K562 (cell line): ENCODE results near the gene TTLL9. TPM values are rescaled to one million over a fixed set of nuclear protein-coding genes. Genes with fewer than 3 reads are reported as not detected.

ENCODE experiments used
- CCNT2 ChIP-seq: IDR thresholded peaks from 2 replicates; pipeline ENCODE4 v1.6.1; 2011; ENCODE audit warnings: borderline replicate concordance, low read depth, mild to moderate bottlenecking, moderate library complexity, mixed read lengths, low read length; ENCODE audit not compliant: insufficient read length; ENCODE audit errors: extremely low read depth
- CHCHD3 ChIP-seq: fragments of 250-450 bp; sonication (Bioruptor Pico); IDR thresholded peaks from 2 replicates; pipeline ENCODE4 v2.1.2; 2022; ENCODE audit warnings: mild to moderate bottlenecking
- DACH1 ChIP-seq: fragments of 450-650 bp; IDR thresholded peaks from 2 replicates; pipeline ENCODE4 v1.6.1; 2018; ENCODE audit not compliant: partially characterized antibody
- GTF3C2 ChIP-seq: IDR thresholded peaks from 3 replicates; pipeline ENCODE4 v1.6.1; 2011; ENCODE audit warnings: borderline replicate concordance, mild to moderate bottlenecking, moderate library complexity; ENCODE audit not compliant: insufficient read length; ENCODE audit errors: extremely low read depth
- HES1 ChIP-seq: fragments of 450-650 bp; IDR thresholded peaks from 2 replicates; pipeline ENCODE4 v1.6.1; 2016; ENCODE audit warnings: low read depth, mild to moderate bottlenecking, moderate library complexity
- HMGN3 ChIP-seq: IDR thresholded peaks from 2 replicates; pipeline ENCODE4 v1.6.1; 2011; ENCODE audit warnings: borderline replicate concordance, low read depth, mild to moderate bottlenecking, mixed read lengths, low read length; ENCODE audit not compliant: insufficient read length; ENCODE audit errors: extremely low read depth
- NCOR1 ChIP-seq: fragments of 450-650 bp; IDR thresholded peaks from 2 replicates; pipeline ENCODE4 v1.6.1; 2016; ENCODE audit warnings: mild to moderate bottlenecking, moderate library complexity
- NFE2 ChIP-seq: IDR thresholded peaks from 2 replicates; pipeline ENCODE4 v1.6.1; 2014; ENCODE audit warnings: antibody characterized with exemption, low read depth
- POLR2AphosphoS5 ChIP-seq: IDR thresholded peaks from 2 replicates; pipeline ENCODE4 v1.6.1; 2011; ENCODE audit warnings: mild to moderate bottlenecking, low read depth, low read length, moderate library complexity; ENCODE audit not compliant: control insufficient read depth, insufficient read depth
- PRPF4 ChIP-seq: fragments of 200-400 bp; formaldehyde crosslinking; IDR thresholded peaks from one replicate; pipeline ENCODE4 v1.6.1; 2017; ENCODE audit warnings: low read length, low read depth, mild to moderate bottlenecking; ENCODE audit not compliant: insufficient read depth, poor library complexity, severe bottlenecking
- SMARCC2 ChIP-seq: fragments of 450-650 bp; IDR thresholded peaks from 2 replicates; pipeline ENCODE4 v1.6.1; 2017; ENCODE audit warnings: antibody characterized with exemption, moderate library complexity, mild to moderate bottlenecking, low read depth
- TCF7L2 ChIP-seq: fragments of 150-350 bp; IDR thresholded peaks from 2 replicates; pipeline ENCODE4 v1.6.1; 2016; ENCODE audit warnings: low read depth, mild to moderate bottlenecking, low read length, moderate library complexity
- ZBTB8A ChIP-seq: fragments of 450-650 bp; IDR thresholded peaks from 2 replicates; pipeline ENCODE4 v1.6.1; 2018; ENCODE audit warnings: mild to moderate bottlenecking, moderate library complexity; ENCODE audit not compliant: partially characterized antibody
- ZNF121 ChIP-seq: sonication (generic); formaldehyde crosslinking; conservative IDR thresholded peaks from 2 replicates; pipeline ENCODE4 v1.8.0; 2022; ENCODE audit warnings: missing genetic modification reagents
- ZNF407 ChIP-seq: fragments of 450-650 bp; IDR thresholded peaks from 2 replicates; pipeline ENCODE4 v1.6.1; 2016; ENCODE audit warnings: low read depth
- polyA plus RNA-seq, 8 experiments: library from polyadenylated mRNA; depleted of rRNA in 4 of 8; stranded (reverse) in 5 of 8; unstranded in 3 of 8; fragments of >200 nt; fragmentation: Nextera tagmentation in 2 of 8; fragmentation: Illumina TruSeq in 1 of 8; extraction: Ambion mirVana in 2 of 8; extraction: Trizol in 1 of 8; gene quantifications; 2 replicates each; pipeline versions ENCODE4 v1.2.1 to v1.2.3, GENCODE V29; 2011 to 2014; ENCODE audit warnings: inconsistent platforms in 1 of 8, missing spikeins in 1 of 8
- total RNA-seq, 7 experiments: library from RNA; depleted of rRNA in 6 of 7; stranded (reverse); fragments of >200 nt in 6 of 7; fragmentation: Illumina TruSeq in 2 of 7; extraction: Trizol in 2 of 7; gene quantifications; 2 replicates each; pipeline versions ENCODE4 v1.2.1 to v1.2.3, GENCODE V29; 2011 to 2021; ENCODE audit warnings: low replicate concordance in 1 of 7

Gene TTLL9
- total and polyA plus RNA-seq, 9 of the 15 experiments (the other 6 are each of a cell fraction or from before 2014, with no cell fraction given) = 0.06 to 0.07 TPM; not detected in 7

GRCh38 chr20:31949877-31950646, 79.6 kb downstream of the TTLL9 start (continued):
- TF ChIP-seq CCNT2 = no peak
- TF ChIP-seq SMARCC2 = no peak
- no peak for TF ChIP-seq HMGN3
- peak; percentile 95 for TF ChIP-seq POLR2AphosphoS5
- no peak for TF ChIP-seq ZBTB8A
- TF ChIP-seq GTF3C2 = no peak
- TF ChIP-seq ZNF121 (CRISPR knock-in tag) = no peak
- peak; percentile 87 for TF ChIP-seq NCOR1
- no peak for TF ChIP-seq PRPF4
- TF ChIP-seq TCF7L2 = no peak
- no peak for TF ChIP-seq ZNF407
- peak; percentile 71 for TF ChIP-seq NFE2
- TF ChIP-seq HES1 = no peak
- TF ChIP-seq CHCHD3 = no peak
- TF ChIP-seq DACH1 = peak; percentile 45
